ENCODE results near the gene SRP68.

- TF ChIP-seq PBX3 (CRISPR knock-in tag; IDR thresholded peaks at IDR 0.05) (peak; percentile 77; the same call in 1 of the 2 replicates), ZNF302 (tag by site-specific recombination; IDR thresholded peaks at IDR 0.05; ENCODE audit: low read depth) (no peak)
Observed at GRCh38 chr17:76072148-76072858, at the start of gene SRP68.

Measured in HEK293 (cell line).